H9 (cell line): ENCODE results near the gene KIF13A. TPM values are rescaled to one million over a fixed set of nuclear protein-coding genes. Genes with fewer than 3 reads are reported as not detected.
A peak's percentile ranks its signal among the peaks of the same experiment; 100 is the strongest.

Experiments
- DNase-seq: peaks from one replicate; pipeline ENCODE4 v3.0.0-alpha.2; 2017
- H2AFZ ChIP-seq: one replicate; pipeline ENCODE4 v1.6.1; 2013; ENCODE audit warnings: mild to moderate bottlenecking, low read length, control low read depth, moderate library complexity
- H2AK5ac ChIP-seq: 2 replicates; pipeline ENCODE4 v1.6.1; 2013; ENCODE audit warnings: low read length, control low read depth, mixed read lengths; ENCODE audit not compliant: insufficient read length
- H2BK120ac ChIP-seq: one replicate; pipeline ENCODE4 v1.6.1; 2013; ENCODE audit warnings: low read depth, mild to moderate bottlenecking, low read length, control low read depth, inconsistent platforms; ENCODE audit not compliant: poor library complexity, severe bottlenecking
- H2BK12ac ChIP-seq: 2 replicates; pipeline ENCODE4 v1.6.1; 2013; ENCODE audit warnings: low read length, control low read depth, mixed read lengths, low read depth; ENCODE audit not compliant: insufficient read length
- H2BK15ac ChIP-seq: 2 replicates; pipeline ENCODE4 v1.6.1; 2013; ENCODE audit warnings: low read depth, low read length, control low read depth
- H2BK20ac ChIP-seq: one replicate; pipeline ENCODE4 v1.6.1; 2013; ENCODE audit warnings: low read depth, mild to moderate bottlenecking, low read length, control low read depth, inconsistent platforms; ENCODE audit not compliant: poor library complexity, severe bottlenecking
- H2BK5ac ChIP-seq: 2 replicates; pipeline ENCODE4 v1.6.1; 2013; ENCODE audit warnings: low read length, control low read depth, mixed read lengths; ENCODE audit not compliant: insufficient read length
- H3K14ac ChIP-seq: 2 replicates; pipeline ENCODE4 v1.6.1; 2013; ENCODE audit warnings: low read length, control low read depth; ENCODE audit not compliant: insufficient read depth
- H3K18ac ChIP-seq: 2 replicates; pipeline ENCODE4 v1.6.1; 2013; ENCODE audit warnings: low read depth, mild to moderate bottlenecking, mixed read lengths, low read length, control low read depth; ENCODE audit not compliant: insufficient read length
- H3K23ac ChIP-seq: 2 replicates; pipeline ENCODE4 v1.6.1; 2013; ENCODE audit warnings: low read length, control low read depth, mixed read lengths, low read depth; ENCODE audit not compliant: insufficient read length
- H3K23me2 ChIP-seq: 2 replicates; pipeline ENCODE4 v1.6.1; 2013; ENCODE audit warnings: low read depth, mild to moderate bottlenecking, mixed read lengths, low read length, control low read depth; ENCODE audit not compliant: insufficient read length, poor library complexity, severe bottlenecking
- H3K27ac ChIP-seq: 2 replicates; pipeline ENCODE4 v1.5.1; 2013; ENCODE audit warnings: low read length, control low read depth, mixed read lengths, low read depth; ENCODE audit not compliant: insufficient read length
- H3K27me3 ChIP-seq: 2 replicates; pipeline ENCODE4 v1.6.1; 2013; ENCODE audit warnings: low read length, control low read depth, inconsistent platforms; ENCODE audit not compliant: insufficient read depth
- H3K4ac ChIP-seq: 2 replicates; pipeline ENCODE4 v1.6.1; 2013; ENCODE audit warnings: low read depth, mild to moderate bottlenecking, control low read depth, inconsistent platforms, low read length, moderate library complexity
- H3K4me1 ChIP-seq: 2 replicates; pipeline ENCODE4 v1.6.1; 2013; ENCODE audit warnings: low read length, control low read depth, inconsistent platforms; ENCODE audit not compliant: insufficient read depth
- H3K4me2 ChIP-seq: 2 replicates; pipeline ENCODE4 v1.6.1; 2013; ENCODE audit warnings: low read length, control low read depth, mixed read lengths; ENCODE audit not compliant: insufficient read length, insufficient read depth
- H3K56ac ChIP-seq: 2 replicates; pipeline ENCODE4 v1.6.1; 2013; ENCODE audit warnings: low read depth, mild to moderate bottlenecking, mixed read lengths, low read length, control low read depth; ENCODE audit not compliant: insufficient read length
- H3K79me1 ChIP-seq: 2 replicates; pipeline ENCODE4 v1.6.1; 2013; ENCODE audit warnings: low read depth, mild to moderate bottlenecking, moderate library complexity, low read length, control low read depth, inconsistent platforms; ENCODE audit not compliant: insufficient read depth, poor library complexity, severe bottlenecking
- H3K79me2 ChIP-seq: 2 replicates; pipeline ENCODE4 v1.6.1; 2013; ENCODE audit warnings: low read length, control low read depth, inconsistent platforms; ENCODE audit not compliant: insufficient read depth
- H3K9ac ChIP-seq: 2 replicates; pipeline ENCODE4 v1.6.1; 2013; ENCODE audit warnings: low read length, control low read depth, mixed read lengths; ENCODE audit not compliant: insufficient read length; ENCODE audit errors: extremely low read depth
- H3K9me3 ChIP-seq: one replicate; pipeline ENCODE4 v1.6.1; 2013; ENCODE audit warnings: low read depth, low read length, inconsistent platforms; ENCODE audit not compliant: control insufficient read depth
- H3T11ph ChIP-seq: one replicate; pipeline ENCODE4 v1.6.1; 2013; ENCODE audit warnings: mild to moderate bottlenecking, low read length, control low read depth, inconsistent platforms
- H4K20me1 ChIP-seq: one replicate; pipeline ENCODE4 v1.6.1; 2013; ENCODE audit not compliant: control insufficient read depth, insufficient read length, insufficient read depth
- H4K5ac ChIP-seq: 2 replicates; pipeline ENCODE4 v1.6.1; 2013; ENCODE audit warnings: low read depth, mild to moderate bottlenecking, mixed read lengths, low read length, control low read depth; ENCODE audit not compliant: insufficient read length
- H4K8ac ChIP-seq: replicated peaks from 2 replicates; pipeline ENCODE4 v1.6.1; 2013; ENCODE audit warnings: low read length, control low read depth, mixed read lengths, low read depth; ENCODE audit not compliant: insufficient read length
- H4K91ac ChIP-seq: 2 replicates; pipeline ENCODE4 v1.6.1; 2013; ENCODE audit warnings: low read depth, mild to moderate bottlenecking, moderate library complexity, mixed read lengths, low read length, control low read depth; ENCODE audit not compliant: insufficient read length
- H3K27ac Mint-ChIP-seq, 3 experiments: 2 replicates in 2 of 3; 3 replicates in 1 of 3; pipeline ENCODE4 v1.8.0; 2020 to 2021; ENCODE audit warnings: mixed read lengths in 3 of 3, mild to moderate bottlenecking in 1 of 3, moderate library complexity in 1 of 3
- H3K27me3 Mint-ChIP-seq: 2 replicates; pipeline ENCODE4 v1.8.0; 2021; ENCODE audit warnings: low read depth, mild to moderate bottlenecking, moderate library complexity, mixed read lengths
- H3K36me3 Mint-ChIP-seq, 3 experiments: 2 replicates in 2 of 3; 3 replicates in 1 of 3; pipeline ENCODE4 v1.8.0; 2020 to 2021; ENCODE audit warnings: low read depth in 3 of 3, mixed read lengths in 3 of 3; ENCODE audit not compliant: insufficient read depth in 1 of 3
- H3K4me1 Mint-ChIP-seq, 2 experiments: 2 replicates each; pipeline ENCODE4 v1.8.0; 2020; ENCODE audit warnings: mixed read lengths in 2 of 2
- H3K4me3 Mint-ChIP-seq, 2 experiments: 2 replicates in 1 of 2; 3 replicates in 1 of 2; pipeline ENCODE4 v1.8.0; 2020 to 2021; ENCODE audit warnings: mild to moderate bottlenecking in 2 of 2, mixed read lengths in 2 of 2, moderate library complexity in 1 of 2
- H3K9me3 Mint-ChIP-seq, 2 experiments: 2 replicates in 1 of 2; 3 replicates in 1 of 2; pipeline ENCODE4 v1.8.0; 2020; ENCODE audit warnings: mild to moderate bottlenecking in 2 of 2, mixed read lengths in 2 of 2, moderate library complexity in 1 of 2
- WGBS: extraction: QIAGEN DNeasy Blood & Tissue Kit; methylation state at CpG from one replicate; pipeline ENCODE4 v1.1.7; 2013; ENCODE audit warnings: missing lambda C conversion rate, low lambda C conversion rate, mixed read lengths; ENCODE audit not compliant: insufficient read length; ENCODE audit errors: extremely low coverage; 5-methylcytosine and 5-hydroxymethylcytosine counted together
- total RNA-seq: library from RNA; stranded (reverse); gene quantifications from 2 replicates; pipeline ENCODE4 v1.2.1, GENCODE V29; 2021
- TF ChIP-seq, protein P1 (sequence below): fragments of 200-600 bp; sonication (generic); conservative IDR thresholded peaks from 3 replicates; pipeline ENCODE4 v1.8.0; 2021; ENCODE audit warnings: antibody characterized with exemption, mild to moderate bottlenecking

The KIF13A gene
- total RNA-seq, 1 experiment from 2014 or later = 38.2 TPM

DNA sequence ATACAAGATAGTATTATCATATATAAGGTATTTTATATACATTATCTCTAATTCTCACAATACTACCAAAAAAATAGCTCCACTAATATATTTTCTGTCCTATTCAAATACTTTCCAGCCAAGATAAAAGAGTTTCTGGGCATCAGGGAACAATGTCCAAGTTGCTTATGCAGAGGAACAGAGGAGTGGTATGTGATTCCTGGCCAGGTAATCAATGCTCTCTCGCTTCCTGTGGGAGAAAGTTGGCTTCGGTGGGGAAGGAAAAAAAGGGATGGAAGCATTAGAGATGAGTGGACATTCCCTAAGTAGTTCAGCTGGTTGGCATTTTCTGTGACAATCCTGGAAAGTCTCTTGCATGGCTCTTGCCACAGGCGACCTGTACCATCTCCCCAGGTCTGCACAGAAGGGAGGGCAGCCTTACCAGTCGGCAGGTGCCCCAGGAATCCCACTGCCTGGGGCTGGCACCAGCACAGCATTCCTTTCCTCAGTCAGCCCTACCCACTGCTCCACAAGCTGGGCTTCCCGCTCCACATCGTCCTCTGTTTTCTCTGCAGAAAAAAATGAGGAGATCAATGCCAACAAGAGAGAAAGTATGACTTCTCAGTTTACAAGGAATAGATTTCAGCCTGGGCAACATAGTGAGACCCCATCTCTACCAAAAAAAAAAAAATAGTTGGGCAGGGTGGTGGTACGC, 202.2 kb downstream of the KIF13A start:
- H3K9ac ChIP-seq = no peak overlapping the region
- WGBS = no CpG with 5 or more reads among the region's 7 CpGs
- H3K36me3 Mint-ChIP-seq = peaks cover 17 to 52% (median 51%) of the 10 kb centered on the region in 3 experiments; a peak in 6 of 7 replicates

More for the DNA sequence above, 202.2 kb downstream of the KIF13A start:
- TF ChIP-seq, protein P1, sequence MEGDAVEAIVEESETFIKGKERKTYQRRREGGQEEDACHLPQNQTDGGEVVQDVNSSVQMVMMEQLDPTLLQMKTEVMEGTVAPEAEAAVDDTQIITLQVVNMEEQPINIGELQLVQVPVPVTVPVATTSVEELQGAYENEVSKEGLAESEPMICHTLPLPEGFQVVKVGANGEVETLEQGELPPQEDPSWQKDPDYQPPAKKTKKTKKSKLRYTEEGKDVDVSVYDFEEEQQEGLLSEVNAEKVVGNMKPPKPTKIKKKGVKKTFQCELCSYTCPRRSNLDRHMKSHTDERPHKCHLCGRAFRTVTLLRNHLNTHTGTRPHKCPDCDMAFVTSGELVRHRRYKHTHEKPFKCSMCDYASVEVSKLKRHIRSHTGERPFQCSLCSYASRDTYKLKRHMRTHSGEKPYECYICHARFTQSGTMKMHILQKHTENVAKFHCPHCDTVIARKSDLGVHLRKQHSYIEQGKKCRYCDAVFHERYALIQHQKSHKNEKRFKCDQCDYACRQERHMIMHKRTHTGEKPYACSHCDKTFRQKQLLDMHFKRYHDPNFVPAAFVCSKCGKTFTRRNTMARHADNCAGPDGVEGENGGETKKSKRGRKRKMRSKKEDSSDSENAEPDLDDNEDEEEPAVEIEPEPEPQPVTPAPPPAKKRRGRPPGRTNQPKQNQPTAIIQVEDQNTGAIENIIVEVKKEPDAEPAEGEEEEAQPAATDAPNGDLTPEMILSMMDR = no peak
- Histone ChIP-seq H3K4ac (no peak overlapping the region), H3K23ac (no peak overlapping the region), H2BK120ac (no peak overlapping the region), H2BK12ac (no peak overlapping the region), H3K14ac (no peak overlapping the region; the same call in 1 of the 2 replicates), H3K79me2 (no peaks in the 10 kb centered on the region), H3K23me2 (no peaks in the 10 kb centered on the region), H3K56ac (no peak overlapping the region), H4K20me1 (no peaks in the 10 kb centered on the region), H3K27ac (no peak overlapping the region), H4K5ac (no peak overlapping the region), H4K8ac (no peak overlapping the region), H3K27me3 (no peaks in the 10 kb centered on the region), H2AK5ac (no peak overlapping the region), H3K9me3 (no peaks in the 10 kb centered on the region), H2BK20ac (no peak overlapping the region), H3K18ac (no peak overlapping the region), H3K79me1 (no peaks in the 10 kb centered on the region), H4K91ac (no peak overlapping the region), H2AFZ (no peak overlapping the region), H3T11ph (no peak overlapping the region), H3K4me1 (no peaks in the 10 kb centered on the region; the same call in 1 of the 2 replicates), H3K4me2 (no peak overlapping the region), H2BK5ac (no peak overlapping the region), H2BK15ac (no peak overlapping the region)
- Mint-ChIP-seq H3K27me3 (no peaks in the 10 kb centered on the region; the same call in 1 of the 2 replicates), H3K4me1 (peaks cover 16 to 18% of the 10 kb centered on the region in 2 experiments), H3K9me3 (no peaks in the 10 kb centered on the region), H3K27ac (peak overlapping the region in 1 of 3 experiments; percentile 3; a peak in 1 of 7 replicates), H3K4me3 (no peak overlapping the region)
- DNase-seq = no peak
